IPS DF 4.7 (cell line): Measurements from ENCODE around the gene ENDOU.
"Not testable (repeated sequence)": the region's sequence is repeated elsewhere in the genome, so short reads cannot be mapped to it uniquely, and the experiment has no call there.

Source experiments
- DNase-seq: peaks from one replicate; pipeline ENCODE4 v3.0.0-alpha.2; 2013; ENCODE audit warnings: low spot score; ENCODE audit errors: extremely low read depth

Gene ENDOU

GRCh38 chr12:47698055-47698454 is 27.2 kb downstream of the ENDOU start:
- no peak for DNase-seq

GRCh38 chr12:47689215-47689614 is 36.1 kb downstream of the ENDOU start:
- DNase-seq, result no peak

GRCh38 chr12:47687636-47688035 is 37.7 kb downstream of the ENDOU start:
- DNase-seq, result no peak

DNA sequence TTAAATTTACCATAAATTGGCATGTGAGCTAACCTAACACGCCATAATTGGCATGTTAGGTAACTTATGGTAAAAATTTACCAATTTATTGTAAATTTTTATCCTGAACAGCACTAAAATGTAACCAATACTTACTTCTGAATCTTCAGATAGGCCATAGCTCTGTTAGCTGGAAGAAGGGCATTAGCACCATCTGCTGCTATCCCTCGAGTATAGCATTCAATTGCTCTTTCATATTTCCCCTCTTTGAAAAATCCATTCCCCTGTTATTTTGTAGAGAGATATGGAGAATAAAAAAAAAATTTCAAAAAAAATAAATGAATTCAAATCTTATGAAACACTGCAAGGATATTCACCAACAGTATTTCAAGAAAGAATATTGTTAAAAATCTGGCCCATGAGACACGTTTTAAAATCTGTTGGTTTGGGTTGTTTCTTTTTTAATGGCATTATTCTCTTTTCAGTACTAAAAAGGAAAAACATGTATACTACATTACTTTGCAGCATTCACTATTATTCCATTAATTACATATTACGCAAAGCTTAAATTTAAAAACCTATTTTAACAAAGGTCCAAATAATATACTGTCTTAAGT is 38.5 kb downstream of the ENDOU start:
- no peak for DNase-seq

DNA sequence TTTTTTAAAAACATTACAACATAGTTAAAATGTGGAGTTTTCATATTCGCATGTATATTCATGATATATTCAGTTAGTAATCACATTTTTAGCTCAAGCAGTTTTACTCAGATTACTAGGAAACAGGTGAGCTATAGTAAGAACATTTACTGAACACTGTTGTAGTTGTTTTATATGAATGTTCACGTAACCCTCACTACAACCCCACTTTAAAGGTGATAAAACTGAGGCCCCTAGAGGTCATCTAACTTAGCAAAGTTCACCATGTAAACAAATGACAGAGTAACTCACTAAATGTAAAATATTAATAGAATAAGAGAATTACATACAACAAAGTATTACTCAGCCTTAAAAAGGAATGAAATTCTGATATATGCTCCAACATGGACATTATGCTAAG is 45.5 kb downstream of the ENDOU start:
- no peak for DNase-seq

DNA sequence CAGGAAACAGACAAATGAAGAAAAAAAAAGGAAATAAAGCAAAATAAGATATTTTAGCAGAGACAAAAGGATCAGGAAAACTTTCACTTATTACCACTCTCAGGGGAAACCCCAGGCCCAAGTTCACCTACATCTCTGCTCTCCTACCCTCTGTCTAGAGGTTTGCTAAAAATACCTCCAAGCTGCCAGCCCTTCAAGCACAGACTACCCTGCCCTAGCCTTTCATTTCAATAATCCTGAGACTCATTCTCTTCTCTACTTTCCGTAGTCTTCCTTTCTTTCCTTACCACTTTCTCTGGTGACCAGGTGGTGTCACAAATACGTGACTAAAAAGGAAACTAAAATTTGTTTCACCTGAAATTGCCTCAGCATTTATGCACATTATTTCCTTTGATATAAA is 53.2 kb downstream of the ENDOU start:
- DNase-seq, result no peak

DNA sequence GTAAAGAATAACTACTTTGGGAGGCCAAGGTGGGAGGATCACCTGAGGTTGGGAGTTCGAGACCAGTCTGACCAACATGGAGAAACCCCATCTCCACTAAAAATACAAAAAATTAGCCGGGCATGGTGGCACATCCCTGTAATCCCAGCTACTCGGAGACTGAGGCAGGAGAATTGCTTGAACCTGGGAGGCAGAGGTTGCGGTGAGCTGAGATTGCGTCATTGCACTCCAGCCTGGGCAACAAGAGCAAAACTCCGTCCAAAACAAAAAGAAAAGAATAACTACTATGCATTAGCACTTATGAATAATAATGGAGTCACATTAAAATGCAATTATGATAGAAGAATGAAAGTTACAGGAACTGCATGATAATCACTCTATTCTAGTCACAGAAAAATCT is 57.4 kb downstream of the ENDOU start:
- not testable (repeated sequence) for DNase-seq
